GM21447 (cell line): ENCODE measurements around the gene RPTOR.

Experiments
- ATAC-seq: cut with Tn5 transposase; IDR thresholded peaks from one replicate; pipeline ENCODE4 v1.9.1; 2021; ENCODE audit not compliant: unreplicated experiment

The RPTOR gene

GRCh38 chr17:80931421-80932265 is 387.0 kb downstream of the RPTOR start:
- ATAC-seq, result no peak

- no peak for ATAC-seq
Measured at GRCh38 chr17:80935526-80935925, 390.9 kb downstream of the RPTOR start.

GRCh38 chr17:80936218-80936617 is 391.6 kb downstream of the RPTOR start:
- ATAC-seq, result no peak

GRCh38 chr17:80936723-80937122 is 392.1 kb downstream of the RPTOR start:
- ATAC-seq, result no peak

- ATAC-seq, result no peak
Measured at GRCh38 chr17:80937462-80938381, 393.1 kb downstream of the RPTOR start.

- ATAC-seq, result no peak
Measured at GRCh38 chr17:80938556-80938955, 393.9 kb downstream of the RPTOR start.

GRCh38 chr17:80939151-80940145 is 394.8 kb downstream of the RPTOR start:
- no peak for ATAC-seq

GRCh38 chr17:80940171-80941123 is 395.8 kb downstream of the RPTOR start:
- no peak for ATAC-seq

GRCh38 chr17:80941171-80941570 is 396.5 kb downstream of the RPTOR start:
- no peak for ATAC-seq

GRCh38 chr17:80941743-80942422 is 397.2 kb downstream of the RPTOR start:
- ATAC-seq, result no peak

GRCh38 chr17:80942423-80943345 is 398.0 kb downstream of the RPTOR start:
- ATAC-seq, result no peak

- ATAC-seq, result no peak
Measured at GRCh38 chr17:80943346-80944145, 398.9 kb downstream of the RPTOR start.

- no peak for ATAC-seq
Measured at GRCh38 chr17:80944326-80944725, 399.7 kb downstream of the RPTOR start.

- no peak for ATAC-seq
Measured at GRCh38 chr17:80945736-80946135, 401.1 kb downstream of the RPTOR start.

- no peak for ATAC-seq
Measured at GRCh38 chr17:80946449-80946848, 401.8 kb downstream of the RPTOR start.

GRCh38 chr17:80947200-80947940 is 402.7 kb downstream of the RPTOR start:
- no peak for ATAC-seq
